Stimulated activated CD8-positive, alpha-beta memory T cell treated with anti-CD3 and anti-CD28 coated beads, Interleukin-7, amount 100 ng/mL, for 48 hours (primary cell): Measurements from ENCODE around the gene CLNK.

ENCODE experiments used
- DNase-seq, 2 donors: peaks; one replicate each; pipeline ENCODE4 v3.0.0-alpha.2; 2020; ENCODE audit warnings: low read depth in 1 of 2; ENCODE audit errors: extremely low read depth in 1 of 2

CLNK gene

DNA sequence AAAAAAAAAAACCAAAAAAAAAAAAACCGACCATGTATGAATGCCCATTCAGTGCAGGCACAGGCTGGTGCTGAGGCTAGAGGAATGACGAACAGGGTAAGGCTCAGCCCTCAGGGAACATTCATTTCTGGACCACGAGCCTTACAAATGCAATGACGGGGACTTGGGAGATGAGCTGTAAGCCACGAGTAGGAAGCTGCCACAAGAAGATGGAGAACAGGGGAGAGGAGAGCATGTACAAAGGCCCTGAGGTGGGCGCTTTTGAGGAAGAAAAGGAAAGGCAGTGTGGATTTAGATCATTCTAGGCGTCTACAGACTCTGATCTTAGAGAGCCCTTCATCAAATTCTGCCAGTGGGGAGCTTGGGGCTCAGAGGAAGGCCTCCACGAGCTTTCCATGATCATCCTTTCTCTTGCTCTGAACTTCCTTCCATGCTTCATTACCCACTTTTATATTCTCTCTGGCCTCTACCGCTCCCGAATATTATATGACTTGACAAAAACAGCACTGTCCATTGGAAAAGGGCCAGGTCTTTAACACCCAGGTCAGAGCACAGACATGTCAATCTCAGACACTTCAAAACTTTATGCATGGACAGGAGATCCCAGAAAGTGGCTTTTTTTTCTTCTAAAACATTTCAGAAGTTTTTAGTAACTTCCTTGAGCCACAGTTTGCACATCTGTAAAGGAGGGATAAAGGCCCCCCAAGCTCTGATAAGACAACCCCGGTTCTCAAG lies 224.1 kb downstream of the CLNK start:
- DNase-seq: peak in 1 of 2 donors; percentile 68

DNA sequence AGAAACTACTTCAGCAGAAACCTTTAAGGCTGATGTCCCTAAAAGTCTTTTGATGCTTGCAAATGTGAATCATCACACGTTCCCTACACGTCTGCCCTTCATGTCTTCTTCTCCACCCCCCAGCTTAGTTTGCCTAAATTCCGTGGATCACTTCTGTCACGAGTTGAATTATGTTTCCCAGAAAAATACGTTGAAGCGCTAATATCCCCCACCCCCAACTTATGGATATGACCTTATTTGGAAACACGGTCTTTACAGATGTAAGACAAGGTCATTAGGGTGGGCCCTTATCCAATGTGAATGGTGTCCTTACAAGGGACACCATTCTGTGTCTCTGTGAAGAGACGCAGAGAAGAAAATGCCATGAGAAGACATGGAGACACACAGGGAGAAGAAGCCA lies 225.3 kb downstream of the CLNK start:
- DNase-seq: no peak

DNA sequence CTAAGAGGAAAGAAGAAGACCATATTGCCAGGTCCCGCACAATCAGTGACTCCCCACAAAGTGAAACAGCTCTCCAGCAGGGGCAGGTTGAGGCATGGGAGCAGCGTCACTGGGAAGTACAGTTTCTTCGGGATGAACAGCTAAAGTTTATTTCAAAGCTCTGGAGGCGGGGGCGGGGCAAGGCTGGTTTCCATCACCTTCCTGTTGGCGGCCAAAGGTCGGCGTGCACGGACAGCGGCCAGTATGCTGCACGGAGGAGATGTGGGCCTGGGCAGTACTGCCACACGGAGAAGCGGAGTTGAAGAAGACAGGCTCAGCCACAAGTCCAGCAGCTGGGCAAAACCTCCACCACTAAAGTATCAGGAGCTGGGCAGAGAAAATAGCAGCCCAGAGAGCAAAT lies 226.4 kb downstream of the CLNK start:
- no peak for DNase-seq

DNA sequence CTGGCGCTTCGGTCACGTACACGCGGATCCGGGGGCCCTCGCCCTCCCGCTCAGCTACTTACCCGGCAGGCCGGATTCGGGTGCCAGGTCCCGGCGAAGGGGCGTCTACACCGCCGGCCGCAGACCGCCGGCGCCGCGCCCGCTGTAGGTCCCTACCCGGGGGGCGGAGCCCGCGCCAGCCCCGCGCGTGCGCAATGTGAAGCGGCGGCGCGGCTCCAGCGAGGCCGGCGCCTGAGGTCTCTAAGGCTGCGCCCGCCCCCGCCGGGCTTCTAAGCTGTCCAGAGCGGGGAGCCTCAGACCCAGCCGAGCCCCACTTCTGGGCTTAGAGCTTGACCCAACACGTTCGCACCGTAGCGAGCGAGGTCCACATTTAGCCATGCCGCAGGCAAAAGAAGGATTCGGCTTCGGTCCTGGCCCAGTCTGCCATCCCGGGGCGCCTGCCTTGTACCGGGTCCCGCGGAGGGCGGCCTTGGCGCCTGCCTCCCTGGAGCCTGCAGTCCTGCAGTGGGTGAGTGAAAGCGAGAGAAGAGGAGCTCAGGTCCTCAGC lies 227.2 kb downstream of the CLNK start, which contains the start of gene ZNF518B:
TSS of gene ZNF518B (minus strand) at position 172 of the 547 bp plus-strand sequence. CDS start 11,098 bp downstream, outside the sequence.
- DNase-seq: peak; percentile 53 to 66

DNA sequence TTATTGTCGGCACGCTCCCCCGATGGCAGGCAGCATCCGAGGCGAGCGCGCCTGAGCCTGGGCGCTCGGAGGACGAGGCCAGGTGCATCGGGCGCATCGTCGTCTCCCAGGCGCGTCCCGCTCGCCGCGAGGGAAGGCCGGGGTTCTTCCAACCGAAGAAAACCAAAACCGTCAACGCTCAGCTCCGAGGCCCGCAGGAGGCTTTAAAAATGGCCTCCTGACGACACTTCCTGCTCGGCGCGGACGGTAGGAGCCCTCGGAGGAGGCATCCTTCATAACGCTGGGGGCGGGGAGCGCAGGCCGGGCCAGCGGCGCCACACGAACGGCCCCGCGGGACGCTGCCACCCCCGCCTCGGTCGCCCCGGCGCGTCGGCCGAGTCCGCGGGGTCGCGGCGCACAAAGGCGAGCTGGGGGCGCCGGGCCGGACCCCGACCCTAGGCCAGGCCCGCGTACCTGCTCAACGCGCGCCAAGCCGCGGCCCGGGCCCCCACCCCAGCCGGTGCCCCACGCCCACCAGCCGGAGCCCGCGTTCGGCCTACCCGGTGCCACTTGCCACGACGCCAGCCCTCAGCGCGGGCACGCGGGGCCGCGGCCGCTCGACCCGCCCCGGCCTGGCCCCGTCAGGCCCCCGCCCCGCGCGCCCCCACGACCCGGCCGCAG lies 227.8 kb downstream of the CLNK start:
- peak in 1 of 2 donors; percentile 43 for DNase-seq

DNA sequence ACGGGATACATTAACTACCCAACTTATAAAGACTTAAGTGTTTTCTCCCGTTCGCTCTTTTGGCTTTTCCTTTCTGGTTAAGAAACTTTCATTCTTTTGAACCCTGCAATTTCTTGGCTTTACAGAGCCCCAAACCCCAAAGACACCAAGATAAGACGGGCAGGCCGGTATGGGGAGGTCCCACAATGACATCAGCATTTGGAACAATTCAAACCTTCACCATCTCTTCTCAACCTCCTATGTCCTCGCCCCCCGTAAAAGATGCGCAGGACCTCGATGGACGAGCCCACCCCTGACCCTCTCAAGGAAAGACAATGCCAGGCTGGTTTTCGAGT lies 228.3 kb downstream of the CLNK start:
- DNase-seq: no peak

DNA sequence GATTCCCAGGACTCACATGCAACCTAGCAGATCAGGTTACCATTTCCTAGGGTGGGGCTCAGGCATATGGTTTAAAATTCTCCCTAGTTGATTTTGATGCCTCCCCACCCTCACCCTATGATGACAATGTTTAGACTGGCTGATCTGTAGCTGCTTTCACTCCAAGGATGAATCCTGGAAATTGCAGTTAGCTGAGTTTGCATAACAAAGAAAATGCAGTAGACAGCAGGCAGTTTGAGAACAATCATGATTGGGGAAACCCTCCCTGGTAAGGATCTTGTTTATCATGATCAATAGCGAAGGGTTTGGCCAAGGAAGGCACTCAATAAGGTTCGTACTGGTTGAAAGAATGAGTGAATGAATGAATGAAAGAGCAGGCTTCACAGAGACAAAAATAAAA lies 229.4 kb downstream of the CLNK start:
- no peak for DNase-seq

DNA sequence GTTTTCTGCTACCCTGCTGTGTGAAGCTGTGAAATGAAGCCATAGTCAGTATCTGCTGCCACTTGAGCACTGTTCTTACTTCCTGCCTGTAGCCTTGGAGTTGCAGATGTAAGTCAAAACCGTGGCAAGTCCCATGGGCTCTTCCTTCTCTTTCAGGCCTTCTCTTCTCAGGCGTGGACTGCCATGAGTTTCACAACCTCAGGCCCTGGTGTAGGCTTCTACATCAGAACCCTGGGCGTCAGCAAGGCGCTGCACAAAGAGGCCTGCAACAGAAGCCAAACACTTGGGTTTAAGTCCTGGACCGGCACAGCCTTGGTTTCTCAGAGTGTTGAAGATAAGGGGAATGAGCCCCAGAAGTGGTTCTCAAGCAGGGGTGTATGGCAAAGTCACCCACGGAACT lies 229.8 kb downstream of the CLNK start:
- no peak for DNase-seq

DNA sequence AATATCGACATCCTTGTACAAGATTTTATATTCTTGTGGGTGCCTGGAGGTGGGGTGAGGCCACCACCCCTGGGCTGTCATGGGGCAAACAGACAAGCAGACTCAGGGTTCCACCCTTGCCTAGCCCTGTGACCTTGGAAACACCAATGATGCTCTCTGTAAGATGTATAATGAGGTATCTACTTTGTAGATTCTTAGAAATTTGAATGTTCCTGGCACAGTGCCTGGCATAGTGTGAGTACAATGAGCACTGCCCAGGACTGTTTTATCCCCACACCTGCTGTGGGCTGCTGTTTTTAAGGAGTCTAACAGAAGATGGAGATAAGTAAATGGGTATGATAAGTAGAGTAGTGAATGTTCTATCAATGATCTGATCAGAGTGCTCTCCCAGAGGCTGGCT lies 230.4 kb downstream of the CLNK start:
- no peak for DNase-seq

DNA sequence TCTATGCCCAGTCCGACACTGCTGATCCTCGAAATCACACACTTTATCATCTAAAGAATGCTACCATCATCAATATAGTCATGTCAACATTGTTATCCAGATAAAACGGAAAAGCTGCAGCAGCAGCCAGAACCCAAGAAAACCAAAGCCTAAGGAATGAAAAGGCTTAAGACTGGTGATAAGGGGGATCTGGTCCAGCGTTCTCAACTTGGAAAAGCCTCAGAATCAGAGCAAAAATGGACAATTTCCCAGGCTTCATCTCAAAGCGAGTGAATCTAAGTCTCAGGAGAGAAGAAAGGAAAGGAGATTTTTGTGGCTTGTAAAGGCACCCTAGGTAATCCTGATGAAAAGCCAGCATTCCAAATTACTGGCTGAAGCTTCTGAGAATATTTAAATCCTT lies 235.6 kb downstream of the CLNK start:
- DNase-seq: no peak

DNA sequence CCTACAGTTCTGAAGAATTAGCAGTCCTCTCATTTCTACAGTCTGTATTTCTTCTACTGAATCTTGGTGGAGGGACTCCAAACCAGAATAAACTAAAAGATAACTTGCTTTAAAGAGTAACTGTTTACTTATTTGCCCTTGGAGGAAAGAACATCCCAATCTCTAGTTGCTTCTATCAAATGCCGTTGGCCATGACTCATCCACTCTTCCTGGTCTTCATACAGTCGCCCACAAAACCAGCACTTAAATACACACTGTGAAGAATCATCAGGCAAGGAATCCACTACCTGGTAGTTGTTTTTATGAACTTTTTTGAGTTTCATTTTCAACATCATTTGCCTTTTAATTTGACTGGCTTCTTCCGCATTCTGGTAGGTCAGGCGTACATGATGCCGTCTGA lies 241.6 kb downstream of the CLNK start:
- no peak for DNase-seq

DNA sequence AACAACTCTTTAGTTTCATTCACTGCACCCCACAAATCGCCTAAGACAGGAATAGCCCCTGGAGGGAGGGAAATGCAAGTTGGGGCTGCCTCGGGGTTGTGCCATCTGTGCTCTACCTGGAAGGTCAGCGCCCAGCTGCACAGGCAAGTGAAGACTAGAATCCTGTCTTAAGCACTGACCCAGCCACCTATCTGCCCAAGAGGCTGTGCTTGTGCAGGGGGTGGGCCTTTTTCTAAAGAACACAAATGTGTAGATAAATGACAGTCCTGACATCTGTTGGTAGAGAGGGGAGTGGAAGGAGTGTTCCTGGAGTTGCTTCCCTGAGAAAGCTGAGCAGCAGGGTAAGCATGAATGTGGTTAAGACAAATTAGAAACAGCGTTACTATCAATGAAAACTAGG lies 243.1 kb downstream of the CLNK start:
- DNase-seq: no peak

DNA sequence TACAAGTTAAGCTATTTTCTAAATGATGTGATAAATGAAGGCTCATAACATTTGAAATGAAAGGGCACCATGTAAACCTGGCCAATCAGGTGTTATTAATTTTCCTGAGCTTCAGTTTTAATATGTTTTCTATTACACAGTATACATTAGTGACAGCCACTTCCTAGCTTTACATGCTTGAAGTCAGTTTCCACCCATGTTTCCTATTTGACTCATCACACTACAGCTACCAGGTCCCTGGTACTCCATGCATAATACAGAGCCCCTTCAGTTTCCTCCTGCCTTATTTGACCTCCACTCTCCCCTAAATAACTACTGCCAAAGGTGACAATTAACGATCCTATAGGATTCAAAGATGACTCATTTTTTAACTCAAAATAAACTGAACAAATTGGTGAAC lies 245.6 kb downstream of the CLNK start:
- DNase-seq: no peak

DNA sequence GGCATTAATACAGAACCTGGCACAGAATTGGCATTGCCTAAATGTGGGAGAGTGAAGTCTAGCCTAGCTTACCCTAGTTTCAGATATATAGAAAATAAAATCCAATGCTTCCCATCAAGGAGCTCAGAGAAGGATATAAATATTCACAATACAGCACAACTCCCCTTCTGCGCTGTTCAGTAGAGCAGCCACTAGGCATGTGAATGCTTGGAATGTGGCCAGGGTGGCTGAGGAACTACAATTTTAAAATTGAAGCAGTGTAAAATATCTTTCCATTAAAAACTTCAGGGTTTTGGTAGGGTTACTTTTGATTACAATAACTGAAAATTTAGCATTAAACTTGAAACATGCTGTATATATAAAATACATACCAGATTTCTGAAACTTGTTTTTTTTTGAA lies 246.8 kb downstream of the CLNK start:
- no peak for DNase-seq
